HG03460 (cell line): ENCODE data around the gene TMEM212.

Experiments used
- ATAC-seq: cut with Tn5 transposase; IDR thresholded peaks from one replicate; pipeline ENCODE4 v1.9.1; 2021; ENCODE audit not compliant: unreplicated experiment

TMEM212 gene

DNA sequence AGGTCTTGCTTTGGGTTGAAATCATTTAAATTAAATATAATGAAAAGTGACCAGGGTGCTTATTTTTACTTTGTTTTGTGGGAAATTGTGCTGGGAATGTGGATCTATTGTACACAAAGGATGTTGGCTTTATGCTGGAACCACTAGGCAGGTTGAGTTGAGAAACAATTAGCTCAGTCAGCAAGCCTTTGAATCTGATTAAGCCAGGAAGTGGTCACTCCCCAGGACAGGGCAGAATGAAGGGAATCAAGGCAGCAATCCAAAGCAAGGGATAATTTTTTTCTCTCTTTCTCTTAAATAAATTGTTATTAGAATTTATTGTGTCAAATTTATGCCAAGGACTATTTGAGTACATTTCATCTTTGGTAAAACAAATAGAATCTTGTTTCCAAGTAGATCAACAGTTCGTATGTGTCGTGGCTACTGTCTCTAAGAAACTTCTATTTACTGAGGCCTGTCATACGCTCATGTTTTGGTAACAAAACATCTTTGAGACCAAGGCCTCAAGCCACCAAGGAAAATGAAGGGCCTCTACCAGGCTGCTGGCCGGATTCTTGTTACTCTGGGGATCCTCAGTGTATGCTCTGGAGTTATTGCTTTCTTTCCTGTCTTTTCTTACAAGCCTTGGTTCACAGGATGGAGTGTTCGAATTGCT is at the start of gene TMEM212:
TSS of gene TMEM212 (plus strand) at position 486 of the 655 bp plus-strand sequence. CDS start at position 521, 35 bp downstream.
- no peak for ATAC-seq

DNA sequence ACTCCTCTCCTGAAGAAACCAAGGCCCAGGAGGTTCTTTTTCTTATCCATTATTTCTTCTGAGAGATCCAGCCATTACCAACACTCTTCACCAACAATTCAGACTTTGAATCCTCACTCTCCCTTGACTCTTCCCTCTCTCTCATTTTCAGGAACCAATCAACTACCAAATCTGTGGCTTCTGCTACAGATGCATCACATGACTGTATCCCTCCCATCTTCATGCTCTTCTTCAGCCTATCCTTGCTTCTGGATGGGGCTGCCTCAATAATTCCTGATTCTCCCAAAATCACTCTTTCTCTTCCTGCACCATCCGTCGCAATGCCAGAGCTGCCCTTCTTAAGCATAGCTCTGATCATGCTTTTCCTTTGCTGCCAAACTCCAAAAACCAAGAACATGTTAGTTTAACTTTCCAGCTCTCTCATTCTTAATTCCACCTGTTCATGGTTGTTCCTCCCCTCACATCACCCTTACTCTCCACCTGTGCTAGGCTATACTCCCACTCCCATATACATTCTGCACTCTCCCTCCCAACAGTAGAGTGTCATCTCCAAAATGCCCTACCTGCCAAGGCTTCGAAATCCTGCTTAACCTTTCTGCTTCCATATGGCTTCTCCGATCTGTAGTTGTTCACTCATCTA is 46.4 kb upstream of the TMEM212 start:
- no peak for ATAC-seq

GRCh38 chr3:171797265-171797679 is 45.9 kb upstream of the TMEM212 start:
- peak; percentile 75 for ATAC-seq

DNA sequence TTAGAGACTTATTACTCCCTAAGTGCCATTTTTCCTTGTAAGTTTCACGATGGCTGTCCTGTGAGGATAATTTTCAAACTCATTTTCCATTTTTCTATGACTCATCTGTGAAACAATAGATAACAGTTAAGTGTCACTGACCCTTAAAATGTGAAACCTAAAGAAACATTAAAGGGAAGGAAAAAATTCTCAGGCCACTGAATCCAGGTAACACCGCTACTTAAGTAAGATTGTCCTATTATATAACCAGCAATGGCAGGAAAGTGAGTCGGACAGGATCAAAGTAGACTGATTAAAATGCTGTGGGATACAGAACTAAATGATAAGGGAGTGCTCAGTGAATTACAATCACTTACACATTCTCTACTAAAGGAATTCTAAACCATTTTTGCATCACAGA is 45.3 kb upstream of the TMEM212 start:
- no peak for ATAC-seq

DNA sequence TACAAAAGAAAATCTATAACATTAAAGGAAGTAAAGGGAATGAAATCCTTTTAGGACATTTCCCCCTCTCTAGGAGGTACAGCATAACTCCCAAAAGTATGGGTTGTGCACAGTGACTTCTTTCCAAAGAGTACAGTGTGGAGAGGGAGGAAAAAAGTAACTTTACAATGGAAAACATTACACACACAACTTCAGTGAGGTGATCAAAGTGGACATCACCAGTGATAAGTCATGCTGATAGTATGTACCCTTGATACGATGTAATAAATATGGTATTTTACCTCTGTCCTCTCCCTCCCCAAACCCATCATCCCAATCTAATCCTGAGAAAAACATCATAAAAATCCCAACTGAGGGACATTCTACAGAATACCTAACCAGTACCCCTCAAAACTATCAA is 43.6 kb upstream of the TMEM212 start:
- no peak for ATAC-seq

GRCh38 chr3:171801738-171802589 is 41.2 kb upstream of the TMEM212 start:
- no peak for ATAC-seq

DNA sequence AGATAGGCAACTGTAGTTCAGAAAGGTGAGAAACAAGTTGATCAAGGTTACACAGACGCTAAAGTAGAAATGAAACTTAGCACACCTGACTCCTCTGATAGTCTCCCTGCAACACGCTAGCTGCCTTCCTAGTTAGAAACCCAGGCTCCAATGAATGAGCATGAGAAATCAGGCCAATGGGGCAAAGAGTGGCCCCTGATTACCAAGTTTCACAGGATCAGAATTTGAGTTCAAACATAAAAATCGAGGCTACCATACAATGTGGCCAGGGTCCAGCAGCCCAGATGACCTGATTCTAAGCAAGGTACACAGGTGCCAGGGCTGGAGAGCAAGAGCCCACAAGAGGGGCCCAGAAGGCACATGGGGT is 40.6 kb upstream of the TMEM212 start:
- ATAC-seq: no peak

DNA sequence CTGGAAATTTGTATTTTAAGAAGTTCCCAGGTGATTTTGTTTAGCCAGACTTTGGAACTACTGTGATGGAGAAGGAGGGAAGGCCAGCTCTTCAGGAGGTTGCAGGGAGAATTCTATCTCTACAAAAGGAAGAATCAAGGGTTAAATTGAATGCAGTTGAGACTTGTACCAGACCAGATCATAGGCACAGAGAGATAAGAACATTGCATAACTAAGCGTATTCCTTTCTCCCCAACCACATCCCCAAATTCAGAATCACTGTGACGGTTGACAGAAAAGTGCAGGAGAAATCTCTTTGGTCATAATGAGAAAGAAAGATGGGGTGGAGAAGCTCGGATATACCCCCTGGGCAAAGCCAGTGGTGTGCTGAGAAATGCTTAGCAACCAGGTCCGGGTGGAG is 40.1 kb upstream of the TMEM212 start:
- no peak for ATAC-seq

GRCh38 chr3:171804618-171805389 is 38.3 kb upstream of the TMEM212 start:
- ATAC-seq: no peak

GRCh38 chr3:171805687-171806086 is 37.5 kb upstream of the TMEM212 start:
- no peak for ATAC-seq

DNA sequence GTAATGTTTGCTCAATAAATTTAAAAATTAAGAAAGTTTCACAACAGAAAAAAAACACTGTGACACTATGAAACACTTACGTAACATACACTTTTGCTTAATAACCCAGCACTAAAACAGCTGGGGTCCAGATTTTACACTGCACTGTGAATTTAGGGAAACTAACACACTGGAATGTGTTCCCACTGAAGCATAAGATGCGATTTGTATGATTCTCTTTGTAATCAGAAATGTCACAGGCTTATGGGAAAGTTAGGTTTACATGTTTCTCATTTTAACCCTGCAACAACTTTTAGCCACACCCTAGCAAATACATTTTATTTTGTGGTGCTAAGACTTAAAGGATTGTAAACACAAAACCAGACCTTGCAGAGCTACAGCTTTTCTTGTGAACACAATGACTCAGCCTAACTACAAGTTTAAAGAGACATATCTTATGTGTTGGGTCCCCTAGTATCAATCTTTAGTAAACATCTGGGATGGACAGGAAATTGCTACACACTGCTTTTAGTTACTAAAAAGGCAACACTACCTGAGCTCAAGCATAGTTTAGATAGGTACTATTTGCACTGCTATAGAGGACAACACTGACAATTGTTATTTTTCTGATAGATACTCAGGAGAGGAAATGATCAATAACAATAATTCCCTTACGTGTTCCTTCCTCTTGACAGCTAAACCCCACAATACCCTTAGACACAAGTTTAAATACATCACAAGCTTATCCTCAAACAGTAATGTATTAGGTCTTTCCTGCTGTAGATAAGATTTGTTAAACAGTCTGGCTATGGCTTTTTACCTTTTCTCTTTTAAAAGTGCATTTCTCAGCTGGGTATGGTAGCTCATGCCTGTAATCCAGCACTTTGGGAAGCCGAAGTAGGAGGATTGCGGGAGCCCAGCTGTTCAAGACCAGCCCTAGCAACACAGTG is 36.7 kb upstream of the TMEM212 start:
- no peak for ATAC-seq

- no peak for ATAC-seq
Measured at GRCh38 chr3:171807129-171807675, 35.9 kb upstream of the TMEM212 start.

DNA sequence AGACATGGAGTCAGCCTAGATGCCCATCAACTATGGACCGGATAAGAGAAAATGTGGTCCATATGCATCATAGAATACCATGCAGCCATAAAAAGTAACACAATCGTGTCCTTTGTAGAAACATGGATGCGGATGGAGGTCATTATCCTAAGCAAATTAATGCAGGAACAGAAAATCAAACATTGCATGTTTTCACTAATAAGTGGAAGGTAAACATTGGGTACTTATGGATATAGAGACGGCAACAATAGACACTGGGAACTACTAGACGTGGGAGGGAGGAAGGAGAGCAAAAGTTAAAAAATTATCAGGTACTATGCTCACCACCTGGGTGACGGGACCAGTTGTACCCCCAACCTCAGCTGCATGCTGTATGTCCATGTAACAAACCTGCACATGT is 35.3 kb upstream of the TMEM212 start:
- no peak for ATAC-seq

DNA sequence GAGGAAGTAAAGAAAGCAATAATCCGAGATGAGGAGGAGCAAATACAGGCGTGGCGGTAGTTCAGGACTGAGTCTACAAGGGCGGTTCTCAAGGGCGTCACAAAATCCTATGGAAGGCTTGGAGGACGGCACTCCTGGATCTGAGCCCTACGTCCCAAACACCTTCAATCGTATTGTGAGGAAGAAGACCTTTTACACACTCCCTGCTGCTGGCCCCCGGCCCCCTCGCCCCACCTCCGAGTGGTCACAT is 33.6 kb upstream of the TMEM212 start:
- ATAC-seq: peak; percentile 36

- ATAC-seq: peak; percentile 46
Measured at GRCh38 chr3:171809861-171810628, 33.1 kb upstream of the TMEM212 start, which contains the start of gene PLD1. TSS of gene PLD1 (minus strand) at chr3:171810483. CDS start at chr3:171738051, 72,432 bp downstream.

GRCh38 chr3:171810629-171811294 is 32.4 kb upstream of the TMEM212 start:
- no peak for ATAC-seq

GRCh38 chr3:171811295-171811912 is 31.7 kb upstream of the TMEM212 start:
- no peak for ATAC-seq

GRCh38 chr3:171811913-171812335 is 31.2 kb upstream of the TMEM212 start:
- no peak for ATAC-seq
